OCI-LY1 (cell line): Measurements from ENCODE around the gene RAB18.

Experiments used
- EZH2 ChIP-seq: fragments of 200-600 bp; sonication (generic), shearing (Covaris generic); IDR thresholded peaks from 2 replicates; pipeline ENCODE4 v1.8.0; 2017; ENCODE audit warnings: borderline replicate concordance, mixed run types, mild to moderate bottlenecking, antibody characterized with exemption, low read length, moderate library complexity, mixed read lengths
- TF ChIP-seq, protein P1 (sequence below): fragments of 200-600 bp; sonication (generic), shearing (Covaris generic); IDR thresholded peaks from 2 replicates; pipeline ENCODE4 v1.5.1; 2017; ENCODE audit warnings: mild to moderate bottlenecking, antibody characterized with exemption, low read length, moderate library complexity, mixed read lengths

DNA sequence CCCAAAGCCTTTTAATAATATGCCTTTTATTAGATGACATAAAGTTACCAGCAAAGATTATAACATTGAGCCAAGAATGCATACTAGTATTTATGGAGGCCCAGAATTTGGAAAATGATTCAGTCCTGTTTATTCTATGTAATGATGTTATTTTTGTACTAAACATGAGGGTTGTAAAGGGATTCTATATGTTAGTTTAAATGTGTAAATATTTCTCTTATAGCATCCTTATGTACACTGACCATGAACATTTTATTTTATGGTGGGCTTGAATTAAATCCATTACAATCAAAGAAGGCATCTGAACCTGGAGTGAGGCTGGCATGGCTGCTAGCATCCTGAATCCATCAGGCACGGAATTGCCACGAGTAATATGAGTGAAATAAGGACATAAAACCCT is 80.2 kb downstream of the RAB18 start:
- TF ChIP-seq, protein P1, sequence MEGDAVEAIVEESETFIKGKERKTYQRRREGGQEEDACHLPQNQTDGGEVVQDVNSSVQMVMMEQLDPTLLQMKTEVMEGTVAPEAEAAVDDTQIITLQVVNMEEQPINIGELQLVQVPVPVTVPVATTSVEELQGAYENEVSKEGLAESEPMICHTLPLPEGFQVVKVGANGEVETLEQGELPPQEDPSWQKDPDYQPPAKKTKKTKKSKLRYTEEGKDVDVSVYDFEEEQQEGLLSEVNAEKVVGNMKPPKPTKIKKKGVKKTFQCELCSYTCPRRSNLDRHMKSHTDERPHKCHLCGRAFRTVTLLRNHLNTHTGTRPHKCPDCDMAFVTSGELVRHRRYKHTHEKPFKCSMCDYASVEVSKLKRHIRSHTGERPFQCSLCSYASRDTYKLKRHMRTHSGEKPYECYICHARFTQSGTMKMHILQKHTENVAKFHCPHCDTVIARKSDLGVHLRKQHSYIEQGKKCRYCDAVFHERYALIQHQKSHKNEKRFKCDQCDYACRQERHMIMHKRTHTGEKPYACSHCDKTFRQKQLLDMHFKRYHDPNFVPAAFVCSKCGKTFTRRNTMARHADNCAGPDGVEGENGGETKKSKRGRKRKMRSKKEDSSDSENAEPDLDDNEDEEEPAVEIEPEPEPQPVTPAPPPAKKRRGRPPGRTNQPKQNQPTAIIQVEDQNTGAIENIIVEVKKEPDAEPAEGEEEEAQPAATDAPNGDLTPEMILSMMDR: no peak
- no peak for TF ChIP-seq EZH2
